Superior temporal gyrus (tissue), 1 donor: ENCODE measurements around the gene ING3.

ENCODE experiments used
- DNase-seq: peaks from one replicate; pipeline ENCODE4 v3.0.0-alpha.2; 2016; ENCODE audit errors: extremely low spot score

The ING3 gene

GRCh38 chr7:120989257-120990220 lies 39.0 kb downstream of the ING3 start:
- DNase-seq: no peak

- no peak for DNase-seq
Observed at GRCh38 chr7:120990468-120991118, 40.0 kb downstream of the ING3 start.

GRCh38 chr7:120991161-120991560 lies 40.6 kb downstream of the ING3 start:
- no peak for DNase-seq

- no peak for DNase-seq
Observed at GRCh38 chr7:120991581-120991980, 41.0 kb downstream of the ING3 start.

GRCh38 chr7:120992272-120992964 lies 41.8 kb downstream of the ING3 start:
- DNase-seq: no peak

- DNase-seq: no peak
Observed at GRCh38 chr7:120992965-120993494, 42.5 kb downstream of the ING3 start.

GRCh38 chr7:120993553-120994191 lies 43.1 kb downstream of the ING3 start:
- DNase-seq: no peak

GRCh38 chr7:120994512-120995410 lies 44.2 kb downstream of the ING3 start:
- no peak for DNase-seq

GRCh38 chr7:120995654-120996053 lies 45.1 kb downstream of the ING3 start:
- no peak for DNase-seq

GRCh38 chr7:120996333-120996987 lies 45.9 kb downstream of the ING3 start:
- DNase-seq: peak; percentile 26

GRCh38 chr7:120996988-120997345 lies 46.4 kb downstream of the ING3 start:
- DNase-seq: no peak

GRCh38 chr7:120997882-120998474 lies 47.4 kb downstream of the ING3 start:
- DNase-seq: no peak

GRCh38 chr7:120998520-120998919 lies 47.9 kb downstream of the ING3 start:
- no peak for DNase-seq

- DNase-seq: no peak
Observed at GRCh38 chr7:120998996-120999565, 48.5 kb downstream of the ING3 start.

- no peak for DNase-seq
Observed at GRCh38 chr7:121000081-121000983, 49.8 kb downstream of the ING3 start.

GRCh38 chr7:121001234-121001906 lies 50.8 kb downstream of the ING3 start:
- DNase-seq: no peak

- no peak for DNase-seq
Observed at GRCh38 chr7:121002048-121002756, 51.6 kb downstream of the ING3 start.
